BJ (cell line): ENCODE measurements around the gene CDH2. TPM values are rescaled to one million over a fixed set of nuclear protein-coding genes. Genes with fewer than 3 reads are reported as not detected.

Experiments
- CTCF ChIA-PET: fragments of 350-600 bp; formaldehyde crosslinking; extraction: SDS; loops from one replicate; lab custom pipeline; 2021; ENCODE audit warnings: antibody characterized with exemption, inconsistent platforms; lab: Yijun Ruan, JAX
- POLR2A ChIA-PET: fragments of 300-600 bp; sonication (Branson Sonifier 250); formaldehyde crosslinking; extraction: SDS; loops from one replicate; lab custom pipeline; 2021; ENCODE audit warnings: antibody characterized with exemption; lab: Charles Lee
- DNase-seq: peaks from one replicate; pipeline ENCODE4 v3.0.0-alpha.2; 2011; ENCODE audit warnings: low read depth
- H3K27me3 ChIP-seq: 2 replicates; pipeline ENCODE4 v1.6.0; 2011; ENCODE audit warnings: low read length; ENCODE audit not compliant: control insufficient read depth, insufficient read depth
- H3K36me3 ChIP-seq: 2 replicates; pipeline ENCODE4 v1.5.1; 2011; ENCODE audit warnings: low read length; ENCODE audit not compliant: control insufficient read depth, insufficient read depth
- H3K4me3 ChIP-seq: 2 replicates; pipeline ENCODE4 v1.5.1; 2011; ENCODE audit warnings: low read depth, mild to moderate bottlenecking, control low read depth, low read length
- polyA plus RNA-seq: library from polyadenylated mRNA; depleted of rRNA; stranded (reverse); fragments of >200 nt; gene quantifications from 2 replicates; pipeline ENCODE4 v1.2.3, GENCODE V29; 2011
- TF ChIP-seq, protein P1 (sequence below): IDR thresholded peaks from 2 replicates; pipeline ENCODE4 v1.5.1; 2011; ENCODE audit warnings: low read depth, mild to moderate bottlenecking, control low read depth, inconsistent platforms, low read length, moderate library complexity; ENCODE audit not compliant: insufficient read depth

The CDH2 gene
- polyA plus RNA-seq, 1 experiment, result 180 TPM

DNA sequence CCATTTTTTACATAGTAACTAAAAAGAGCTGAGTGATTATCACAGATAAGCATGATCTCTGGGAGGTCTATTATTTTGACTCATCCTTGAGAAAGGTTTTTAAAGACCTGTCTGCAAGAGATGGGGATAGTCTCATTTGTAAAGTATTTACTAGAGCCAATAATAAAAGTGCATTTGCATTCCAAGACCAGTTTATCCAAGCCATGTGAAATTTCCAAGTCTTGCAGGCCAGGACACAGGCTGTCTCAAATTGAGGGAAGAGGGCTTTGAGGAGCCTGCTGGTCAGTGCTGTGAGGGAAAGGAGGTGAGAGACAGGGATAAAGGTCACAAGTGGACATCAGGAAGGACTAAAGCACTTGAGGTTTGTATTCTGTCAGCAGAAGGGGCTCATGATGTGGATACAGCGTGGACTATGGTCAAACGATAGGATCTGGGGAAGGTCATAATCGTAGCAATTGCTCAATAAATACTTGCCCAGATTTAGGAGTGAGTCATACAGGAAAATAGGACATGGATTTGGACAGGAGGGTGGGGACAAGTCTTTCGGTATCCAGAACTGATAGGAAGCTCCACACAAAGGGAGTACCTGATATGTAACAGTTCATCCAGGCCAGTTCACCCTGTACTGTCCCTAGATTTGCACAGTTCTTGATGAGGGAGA lies 6.6 kb upstream of the CDH2 start:
- POLR2A ChIA-PET, result interaction anchor here (0.7 kb wide), 1 partner anchor 115 kb away, joined by 4 read pairs; no protein-coding TSS in a partner anchor
- CTCF ChIA-PET, result interaction anchor here (0.6 kb wide), 2 partner anchors 18 to 169 kb away, joined by 3 read pairs; no protein-coding TSS in a partner anchor
- no peak overlapping the region for H3K4me3 ChIP-seq
- TF ChIP-seq, protein P1, sequence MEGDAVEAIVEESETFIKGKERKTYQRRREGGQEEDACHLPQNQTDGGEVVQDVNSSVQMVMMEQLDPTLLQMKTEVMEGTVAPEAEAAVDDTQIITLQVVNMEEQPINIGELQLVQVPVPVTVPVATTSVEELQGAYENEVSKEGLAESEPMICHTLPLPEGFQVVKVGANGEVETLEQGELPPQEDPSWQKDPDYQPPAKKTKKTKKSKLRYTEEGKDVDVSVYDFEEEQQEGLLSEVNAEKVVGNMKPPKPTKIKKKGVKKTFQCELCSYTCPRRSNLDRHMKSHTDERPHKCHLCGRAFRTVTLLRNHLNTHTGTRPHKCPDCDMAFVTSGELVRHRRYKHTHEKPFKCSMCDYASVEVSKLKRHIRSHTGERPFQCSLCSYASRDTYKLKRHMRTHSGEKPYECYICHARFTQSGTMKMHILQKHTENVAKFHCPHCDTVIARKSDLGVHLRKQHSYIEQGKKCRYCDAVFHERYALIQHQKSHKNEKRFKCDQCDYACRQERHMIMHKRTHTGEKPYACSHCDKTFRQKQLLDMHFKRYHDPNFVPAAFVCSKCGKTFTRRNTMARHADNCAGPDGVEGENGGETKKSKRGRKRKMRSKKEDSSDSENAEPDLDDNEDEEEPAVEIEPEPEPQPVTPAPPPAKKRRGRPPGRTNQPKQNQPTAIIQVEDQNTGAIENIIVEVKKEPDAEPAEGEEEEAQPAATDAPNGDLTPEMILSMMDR, result no peak
- peak; percentile 87 for DNase-seq
- H3K36me3 ChIP-seq, result no peaks in the 10 kb centered on the region
- H3K27me3 ChIP-seq, result no peaks in the 10 kb centered on the region

GRCh38 chr18:28181616-28182015 lies 4.7 kb upstream of the CDH2 start:
- TF ChIP-seq, protein P1, result no peak
- no peak overlapping the region for H3K4me3 ChIP-seq
- no peaks in the 10 kb centered on the region for H3K27me3 ChIP-seq
- ChIA-PET POLR2A (no interaction called here), CTCF (no interaction called here)
- no peak for DNase-seq
- H3K36me3 ChIP-seq, result no peaks in the 10 kb centered on the region

- Histone ChIP-seq H3K4me3 (peak overlapping the region; percentile 95), H3K36me3 (no peaks in the 10 kb centered on the region), H3K27me3 (no peaks in the 10 kb centered on the region)
- CTCF ChIA-PET, result interaction anchor here (0.6 to 2.0 kb wide), 5 partner anchors 9 to 573 kb away, joined by 3 to 7 read pairs (median 3); no protein-coding TSS in a partner anchor
- no peak for DNase-seq
- TF ChIP-seq, protein P1, result no peak
- POLR2A ChIA-PET, result interaction anchor here (0.6 kb wide), 1 partner anchor 429 kb away, joined by 3 read pairs; no protein-coding TSS in a partner anchor
Observed at GRCh38 chr18:28178720-28179119, 1.8 kb upstream of the CDH2 start.

GRCh38 chr18:28177828-28178635 lies 1.1 kb upstream of the CDH2 start:
- peak overlapping the region; percentile 95 for H3K4me3 ChIP-seq
- no peaks in the 10 kb centered on the region for H3K36me3 ChIP-seq
- POLR2A ChIA-PET, result interaction anchor here (0.6 to 0.8 kb wide), 4 partner anchors 113 to 407 kb away, joined by 3 to 17 read pairs (median 6); no protein-coding TSS in a partner anchor
- no peaks in the 10 kb centered on the region for H3K27me3 ChIP-seq
- CTCF ChIA-PET, result interaction anchor here (0.6 to 2.0 kb wide), 5 partner anchors 11 to 573 kb away, joined by 3 to 7 read pairs (median 3); no protein-coding TSS in a partner anchor
- TF ChIP-seq, protein P1, result peak; percentile 13; the same call in 1 of the 2 replicates
- no peak for DNase-seq

- no peaks in the 10 kb centered on the region for H3K27me3 ChIP-seq
- DNase-seq, result no peak
- POLR2A ChIA-PET, result no interaction called here
- no peaks in the 10 kb centered on the region for H3K36me3 ChIP-seq
- peak overlapping the region; percentile 95 for H3K4me3 ChIP-seq
- TF ChIP-seq, protein P1, result no peak
- CTCF ChIA-PET, result no interaction called here
Observed at GRCh38 chr18:28176698-28176947, 307 bp downstream of the CDH2 start.
